Prostate gland (tissue), 2 donors: Measurements from ENCODE around the gene CKB.

ENCODE experiments used
- POLR2A ChIP-seq: fragments of 450-650 bp; IDR thresholded peaks from one replicate; pipeline ENCODE4 v1.6.1; 2016; ENCODE audit warnings: antibody characterized with exemption, mild to moderate bottlenecking
- POLR2AphosphoS5 ChIP-seq: sonication (generic); formaldehyde crosslinking; IDR thresholded peaks from one replicate; pipeline ENCODE4 v1.6.1; 2017; ENCODE audit warnings: antibody characterized with exemption
- TF ChIP-seq, protein P1 (sequence below), 4 experiments: fragments of 200-600 bp in 2 of 4; fragments of 450-650 bp in 2 of 4; sonication (generic) in 2 of 4; IDR thresholded peaks; 1 replicate in 3 of 4; 2 replicates in 1 of 4; pipeline ENCODE4 v1.5.1; 2016 to 2019; ENCODE audit warnings: antibody characterized with exemption in 4 of 4, mild to moderate bottlenecking in 2 of 4, moderate library complexity in 2 of 4

DNA sequence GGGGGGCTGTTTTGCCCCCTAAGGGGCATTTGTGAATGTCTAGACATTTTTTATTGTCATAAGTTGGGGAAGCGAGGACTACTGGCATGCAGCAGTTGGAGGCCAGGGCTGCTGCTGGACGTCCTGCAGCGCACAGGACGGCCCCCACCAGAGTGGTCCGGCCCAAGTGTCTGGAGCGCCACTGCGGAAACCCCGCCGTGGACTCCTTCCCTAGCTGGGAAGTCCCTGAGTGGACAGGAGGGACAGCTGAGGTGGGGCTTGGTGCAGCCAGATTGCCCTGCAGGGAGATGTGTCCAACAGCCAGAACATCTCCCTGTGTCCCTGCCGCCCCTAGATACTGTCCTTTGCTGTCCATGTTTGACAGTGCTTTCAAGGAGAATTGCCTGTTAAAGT is 5.5 kb downstream of the CKB start:
- TF ChIP-seq, protein P1, sequence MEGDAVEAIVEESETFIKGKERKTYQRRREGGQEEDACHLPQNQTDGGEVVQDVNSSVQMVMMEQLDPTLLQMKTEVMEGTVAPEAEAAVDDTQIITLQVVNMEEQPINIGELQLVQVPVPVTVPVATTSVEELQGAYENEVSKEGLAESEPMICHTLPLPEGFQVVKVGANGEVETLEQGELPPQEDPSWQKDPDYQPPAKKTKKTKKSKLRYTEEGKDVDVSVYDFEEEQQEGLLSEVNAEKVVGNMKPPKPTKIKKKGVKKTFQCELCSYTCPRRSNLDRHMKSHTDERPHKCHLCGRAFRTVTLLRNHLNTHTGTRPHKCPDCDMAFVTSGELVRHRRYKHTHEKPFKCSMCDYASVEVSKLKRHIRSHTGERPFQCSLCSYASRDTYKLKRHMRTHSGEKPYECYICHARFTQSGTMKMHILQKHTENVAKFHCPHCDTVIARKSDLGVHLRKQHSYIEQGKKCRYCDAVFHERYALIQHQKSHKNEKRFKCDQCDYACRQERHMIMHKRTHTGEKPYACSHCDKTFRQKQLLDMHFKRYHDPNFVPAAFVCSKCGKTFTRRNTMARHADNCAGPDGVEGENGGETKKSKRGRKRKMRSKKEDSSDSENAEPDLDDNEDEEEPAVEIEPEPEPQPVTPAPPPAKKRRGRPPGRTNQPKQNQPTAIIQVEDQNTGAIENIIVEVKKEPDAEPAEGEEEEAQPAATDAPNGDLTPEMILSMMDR (IDR thresholded peaks at IDR 0.05), result no peak
- no peak for TF ChIP-seq POLR2A
- TF ChIP-seq POLR2AphosphoS5, result no peak
